Measurements from ENCODE around the gene FBXO34.

Gene FBXO34

GRCh38 chr14:55276736-55277135 is 5.5 kb downstream of the FBXO34 start:
- in situ Hi-C loops (cut with HindIII; ENCODE audit: low sequenced_read_pairs), result no loop called here
- no peak overlapping the region for H3K4me3 ChIP-seq (ENCODE audit: low read depth, low read length)
- TF ChIP-seq CTCF (IDR thresholded peaks at IDR 0.05; ENCODE audit: low read depth, low read length, missing control alignments), result no peak
- no peak for DNase-seq (ENCODE audit: low read depth)

DNA sequence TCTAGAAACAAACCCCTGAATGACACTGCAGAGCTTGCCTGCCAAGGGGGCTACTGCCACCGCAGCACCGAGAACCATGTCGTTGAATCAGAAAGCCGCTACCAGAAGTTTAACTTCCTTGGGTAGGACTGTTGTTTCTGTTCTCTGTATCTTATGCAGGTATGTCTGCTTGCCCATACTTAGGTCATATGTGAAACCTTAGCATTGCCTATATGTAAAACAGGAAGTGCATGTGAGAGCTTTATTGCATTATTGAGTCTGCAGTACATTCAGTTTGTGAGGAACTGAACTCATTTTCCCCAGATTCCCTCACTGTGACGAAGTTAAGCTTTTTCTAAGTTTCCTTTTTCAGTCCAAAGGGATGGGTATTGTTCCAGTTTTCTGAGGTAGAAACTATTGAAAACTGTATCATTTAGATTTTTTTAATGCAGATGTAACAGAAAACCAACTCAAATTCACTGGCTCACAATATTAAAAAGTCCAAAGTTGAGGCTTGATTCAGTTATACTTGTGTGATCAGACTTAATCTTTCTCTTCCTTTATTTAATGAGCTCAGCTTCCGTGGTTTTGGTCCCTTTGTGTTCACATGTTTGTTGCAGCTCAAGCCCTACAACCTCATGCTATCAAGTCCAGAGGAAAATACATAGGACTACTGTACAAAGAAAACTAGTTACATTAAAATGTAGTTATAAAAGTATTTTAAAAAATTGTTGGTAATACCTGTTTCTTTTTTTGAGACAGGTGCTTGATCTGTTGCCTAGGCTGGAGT is 6.9 kb downstream of the FBXO34 start:
- H3K4me3 ChIP-seq (ENCODE audit: low read depth, low read length), result no peak overlapping the region
- in situ Hi-C loops (cut with HindIII; ENCODE audit: low sequenced_read_pairs), result no loop called here
- TF ChIP-seq CTCF (IDR thresholded peaks at IDR 0.05; ENCODE audit: low read depth, low read length, missing control alignments), result no peak
- no peak for DNase-seq (ENCODE audit: low read depth)

- TF ChIP-seq CTCF (IDR thresholded peaks at IDR 0.05; ENCODE audit: low read depth, low read length, missing control alignments), result no peak
- DNase-seq (ENCODE audit: low read depth), result no peak
- no peak overlapping the region for H3K4me3 ChIP-seq (ENCODE audit: low read depth, low read length)
- in situ Hi-C loops (cut with HindIII; ENCODE audit: low sequenced_read_pairs), result no loop called here
These were observed 8.2 kb downstream of the FBXO34 start for GRCh38 chr14:55279384-55279783.

GRCh38 chr14:55281316-55281839 is 10.2 kb downstream of the FBXO34 start:
- DNase-seq (ENCODE audit: low read depth), result no peak
- no peak for TF ChIP-seq CTCF (IDR thresholded peaks at IDR 0.05; ENCODE audit: low read depth, low read length, missing control alignments)
- in situ Hi-C loops (cut with HindIII; ENCODE audit: low sequenced_read_pairs), result no loop called here
- H3K4me3 ChIP-seq (ENCODE audit: low read depth, low read length), result no peak overlapping the region

GRCh38 chr14:55285048-55285652 is 13.9 kb downstream of the FBXO34 start:
- no peak for TF ChIP-seq CTCF (IDR thresholded peaks at IDR 0.05; ENCODE audit: low read depth, low read length, missing control alignments)
- in situ Hi-C loops (cut with HindIII; ENCODE audit: low sequenced_read_pairs), result no loop called here
- no peak overlapping the region for H3K4me3 ChIP-seq (ENCODE audit: low read depth, low read length)
- DNase-seq (ENCODE audit: low read depth), result no peak

DNA sequence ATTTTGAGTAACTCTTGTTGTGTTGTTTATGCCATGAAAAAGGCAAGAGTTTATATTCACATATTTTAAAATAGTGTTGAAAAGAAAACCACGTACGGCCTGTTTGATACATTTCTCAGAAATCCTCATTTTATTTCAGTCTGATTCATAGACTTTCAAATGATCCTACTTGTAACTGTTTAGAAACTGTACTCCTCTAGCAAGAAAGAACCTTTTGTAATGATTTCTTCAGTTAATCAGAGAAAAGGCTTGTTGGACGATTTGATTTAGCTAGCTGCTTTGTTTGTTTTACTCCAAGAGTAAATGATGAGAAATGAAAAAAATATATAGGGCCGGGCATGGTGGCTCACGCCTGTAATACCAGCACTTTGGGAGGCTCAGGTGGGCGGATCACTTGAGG is 17.2 kb downstream of the FBXO34 start:
- H3K4me3 ChIP-seq (ENCODE audit: low read depth, low read length), result no peak overlapping the region
- no peak for TF ChIP-seq CTCF (IDR thresholded peaks at IDR 0.05; ENCODE audit: low read depth, low read length, missing control alignments)
- DNase-seq (ENCODE audit: low read depth), result no peak
- in situ Hi-C loops (cut with HindIII; ENCODE audit: low sequenced_read_pairs), result no loop called here

Data from astrocyte of the cerebellum (primary cell).